K562 (cell line): ENCODE data around the gene SRRT. TPM values are rescaled to one million over a fixed set of nuclear protein-coding genes. Genes with fewer than 3 reads are reported as not detected.

Source experiments
- CEBPB ChIP-seq: fragments of 450-650 bp; IDR thresholded peaks from 2 replicates; pipeline ENCODE4 v1.6.1; 2016; ENCODE audit warnings: missing genetic modification characterization, missing compliant biosample characterization
- FOXA1 ChIP-seq: fragments of 450-650 bp; IDR thresholded peaks from 2 replicates; pipeline ENCODE4 v1.6.1; 2016; ENCODE audit warnings: mild to moderate bottlenecking, borderline replicate concordance
- NCOA4 ChIP-seq: fragments of 450-650 bp; IDR thresholded peaks from 2 replicates; pipeline ENCODE4 v1.6.1; 2018; ENCODE audit warnings: mild to moderate bottlenecking; ENCODE audit not compliant: partially characterized antibody
- NR2C2 ChIP-seq, 2 experiments: fragments of 200-800 bp in 1 of 2; sonication (Bioruptor generic) in 1 of 2; sonication (generic) in 1 of 2; formaldehyde crosslinking in 1 of 2; IDR thresholded peaks; 2 replicates each; pipeline versions ENCODE4 v1.6.1 to v1.8.0; 2016 to 2022; ENCODE audit warnings: mild to moderate bottlenecking in 1 of 2, missing compliant biosample characterization in 1 of 2, missing genetic modification characterization in 1 of 2, missing genetic modification reagents in 1 of 2
- NR4A1 ChIP-seq, 2 experiments: fragments of 250-450 bp in 1 of 2; fragments of 450-650 bp in 1 of 2; sonication (Bioruptor Pico) in 1 of 2; IDR thresholded peaks; 2 replicates each; pipeline versions ENCODE4 v1.4.0 to v1.6.1; 2016 to 2020; ENCODE audit warnings: mild to moderate bottlenecking in 2 of 2, missing compliant biosample characterization in 1 of 2, missing genetic modification characterization in 1 of 2, moderate library complexity in 1 of 2
- ZNF24 ChIP-seq: fragments of 450-650 bp; IDR thresholded peaks from 2 replicates; pipeline ENCODE4 v1.6.1; 2016
- ZNF695 ChIP-seq: fragments of 450-650 bp; formaldehyde crosslinking; IDR thresholded peaks from 2 replicates; pipeline ENCODE4 v1.4.0; 2020; ENCODE audit warnings: mild to moderate bottlenecking, moderate library complexity
- polyA plus RNA-seq, 8 experiments: library from polyadenylated mRNA; depleted of rRNA in 4 of 8; stranded (reverse) in 5 of 8; unstranded in 3 of 8; fragments of >200 nt; fragmentation: Nextera tagmentation in 2 of 8; fragmentation: Illumina TruSeq in 1 of 8; extraction: Ambion mirVana in 2 of 8; extraction: Trizol in 1 of 8; gene quantifications; 2 replicates each; pipeline versions ENCODE4 v1.2.1 to v1.2.3, GENCODE V29; 2011 to 2014; ENCODE audit warnings: inconsistent platforms in 1 of 8, missing spikeins in 1 of 8
- total RNA-seq, 7 experiments: library from RNA; depleted of rRNA in 6 of 7; stranded (reverse); fragments of >200 nt in 6 of 7; fragmentation: Illumina TruSeq in 2 of 7; extraction: Trizol in 2 of 7; gene quantifications; 2 replicates each; pipeline versions ENCODE4 v1.2.1 to v1.2.3, GENCODE V29; 2011 to 2021; ENCODE audit warnings: low replicate concordance in 1 of 7
- TF ChIP-seq, protein P1 (sequence below): fragments of 200-600 bp; sonication (generic); IDR thresholded peaks from one replicate; pipeline ENCODE4 v1.6.1; 2012; ENCODE audit warnings: mild to moderate bottlenecking, low read depth, low read length, inconsistent platforms
- TF ChIP-seq, protein P2 (sequence below): fragments of 250-450 bp; sonication (Bioruptor Pico); IDR thresholded peaks from 2 replicates; pipeline ENCODE4 v1.6.1; 2021; ENCODE audit warnings: mild to moderate bottlenecking
- TF ChIP-seq, protein P3 (sequence below), 2 experiments: fragments of 450-650 bp in 1 of 2; sonication (generic) in 1 of 2; formaldehyde crosslinking in 1 of 2; IDR thresholded peaks in 1 of 2; conservative IDR thresholded peaks in 1 of 2; 2 replicates each; pipeline versions ENCODE4 v1.6.1 to v1.8.1; 2016 to 2023; ENCODE audit warnings: mild to moderate bottlenecking in 2 of 2, moderate library complexity in 2 of 2, inconsistent platforms in 1 of 2, missing genetic modification reagents in 1 of 2
- TF ChIP-seq, protein P4 (sequence below): fragments of 450-650 bp; IDR thresholded peaks from 2 replicates; pipeline ENCODE4 v1.6.1; 2018; ENCODE audit warnings: mild to moderate bottlenecking, low read depth; ENCODE audit not compliant: partially characterized antibody

Gene SRRT
- total and polyA plus RNA-seq, 9 of the 15 experiments (the other 6 are each of a cell fraction or from before 2014, with no cell fraction given) = 10.3 to 263 (median 84.4) TPM

DNA sequence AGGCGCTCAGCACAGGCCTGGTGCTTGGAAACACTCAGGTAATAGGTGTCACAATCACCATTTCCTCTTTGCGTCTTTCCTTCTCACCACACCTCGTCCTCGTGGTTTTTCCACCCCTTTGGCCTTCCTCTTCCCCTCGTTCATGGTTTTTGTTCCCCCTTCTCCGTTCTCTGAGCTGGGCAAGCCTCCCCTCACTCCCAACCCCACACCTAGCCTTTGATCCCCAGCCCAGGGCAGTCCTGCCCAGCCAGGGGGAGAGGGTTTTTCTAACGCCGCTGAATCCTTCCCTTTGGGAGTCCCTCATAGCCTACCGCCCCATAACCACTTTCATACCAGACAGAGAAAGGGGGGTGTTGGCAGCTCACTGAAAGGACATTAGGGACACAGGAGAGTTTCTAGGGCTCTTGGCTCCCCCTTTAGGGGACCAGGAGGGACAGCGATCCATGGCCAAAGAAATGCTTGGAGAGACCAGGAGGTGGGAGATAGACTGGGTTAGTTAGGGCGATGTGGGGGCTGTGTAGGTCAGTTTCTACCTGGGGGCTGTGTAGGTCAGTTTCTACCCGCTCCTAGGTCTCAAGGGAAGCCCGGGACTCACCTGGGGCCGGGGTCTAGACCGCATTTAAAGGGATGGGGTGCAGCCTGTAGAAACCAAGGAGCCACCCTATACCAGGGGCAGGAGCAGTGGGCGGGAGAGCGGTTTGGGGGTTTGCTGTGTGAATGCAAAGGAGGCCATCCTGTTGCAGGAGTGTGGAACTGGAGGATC, 49.0 kb upstream of the SRRT start (continued):
- TF ChIP-seq, protein P1, sequence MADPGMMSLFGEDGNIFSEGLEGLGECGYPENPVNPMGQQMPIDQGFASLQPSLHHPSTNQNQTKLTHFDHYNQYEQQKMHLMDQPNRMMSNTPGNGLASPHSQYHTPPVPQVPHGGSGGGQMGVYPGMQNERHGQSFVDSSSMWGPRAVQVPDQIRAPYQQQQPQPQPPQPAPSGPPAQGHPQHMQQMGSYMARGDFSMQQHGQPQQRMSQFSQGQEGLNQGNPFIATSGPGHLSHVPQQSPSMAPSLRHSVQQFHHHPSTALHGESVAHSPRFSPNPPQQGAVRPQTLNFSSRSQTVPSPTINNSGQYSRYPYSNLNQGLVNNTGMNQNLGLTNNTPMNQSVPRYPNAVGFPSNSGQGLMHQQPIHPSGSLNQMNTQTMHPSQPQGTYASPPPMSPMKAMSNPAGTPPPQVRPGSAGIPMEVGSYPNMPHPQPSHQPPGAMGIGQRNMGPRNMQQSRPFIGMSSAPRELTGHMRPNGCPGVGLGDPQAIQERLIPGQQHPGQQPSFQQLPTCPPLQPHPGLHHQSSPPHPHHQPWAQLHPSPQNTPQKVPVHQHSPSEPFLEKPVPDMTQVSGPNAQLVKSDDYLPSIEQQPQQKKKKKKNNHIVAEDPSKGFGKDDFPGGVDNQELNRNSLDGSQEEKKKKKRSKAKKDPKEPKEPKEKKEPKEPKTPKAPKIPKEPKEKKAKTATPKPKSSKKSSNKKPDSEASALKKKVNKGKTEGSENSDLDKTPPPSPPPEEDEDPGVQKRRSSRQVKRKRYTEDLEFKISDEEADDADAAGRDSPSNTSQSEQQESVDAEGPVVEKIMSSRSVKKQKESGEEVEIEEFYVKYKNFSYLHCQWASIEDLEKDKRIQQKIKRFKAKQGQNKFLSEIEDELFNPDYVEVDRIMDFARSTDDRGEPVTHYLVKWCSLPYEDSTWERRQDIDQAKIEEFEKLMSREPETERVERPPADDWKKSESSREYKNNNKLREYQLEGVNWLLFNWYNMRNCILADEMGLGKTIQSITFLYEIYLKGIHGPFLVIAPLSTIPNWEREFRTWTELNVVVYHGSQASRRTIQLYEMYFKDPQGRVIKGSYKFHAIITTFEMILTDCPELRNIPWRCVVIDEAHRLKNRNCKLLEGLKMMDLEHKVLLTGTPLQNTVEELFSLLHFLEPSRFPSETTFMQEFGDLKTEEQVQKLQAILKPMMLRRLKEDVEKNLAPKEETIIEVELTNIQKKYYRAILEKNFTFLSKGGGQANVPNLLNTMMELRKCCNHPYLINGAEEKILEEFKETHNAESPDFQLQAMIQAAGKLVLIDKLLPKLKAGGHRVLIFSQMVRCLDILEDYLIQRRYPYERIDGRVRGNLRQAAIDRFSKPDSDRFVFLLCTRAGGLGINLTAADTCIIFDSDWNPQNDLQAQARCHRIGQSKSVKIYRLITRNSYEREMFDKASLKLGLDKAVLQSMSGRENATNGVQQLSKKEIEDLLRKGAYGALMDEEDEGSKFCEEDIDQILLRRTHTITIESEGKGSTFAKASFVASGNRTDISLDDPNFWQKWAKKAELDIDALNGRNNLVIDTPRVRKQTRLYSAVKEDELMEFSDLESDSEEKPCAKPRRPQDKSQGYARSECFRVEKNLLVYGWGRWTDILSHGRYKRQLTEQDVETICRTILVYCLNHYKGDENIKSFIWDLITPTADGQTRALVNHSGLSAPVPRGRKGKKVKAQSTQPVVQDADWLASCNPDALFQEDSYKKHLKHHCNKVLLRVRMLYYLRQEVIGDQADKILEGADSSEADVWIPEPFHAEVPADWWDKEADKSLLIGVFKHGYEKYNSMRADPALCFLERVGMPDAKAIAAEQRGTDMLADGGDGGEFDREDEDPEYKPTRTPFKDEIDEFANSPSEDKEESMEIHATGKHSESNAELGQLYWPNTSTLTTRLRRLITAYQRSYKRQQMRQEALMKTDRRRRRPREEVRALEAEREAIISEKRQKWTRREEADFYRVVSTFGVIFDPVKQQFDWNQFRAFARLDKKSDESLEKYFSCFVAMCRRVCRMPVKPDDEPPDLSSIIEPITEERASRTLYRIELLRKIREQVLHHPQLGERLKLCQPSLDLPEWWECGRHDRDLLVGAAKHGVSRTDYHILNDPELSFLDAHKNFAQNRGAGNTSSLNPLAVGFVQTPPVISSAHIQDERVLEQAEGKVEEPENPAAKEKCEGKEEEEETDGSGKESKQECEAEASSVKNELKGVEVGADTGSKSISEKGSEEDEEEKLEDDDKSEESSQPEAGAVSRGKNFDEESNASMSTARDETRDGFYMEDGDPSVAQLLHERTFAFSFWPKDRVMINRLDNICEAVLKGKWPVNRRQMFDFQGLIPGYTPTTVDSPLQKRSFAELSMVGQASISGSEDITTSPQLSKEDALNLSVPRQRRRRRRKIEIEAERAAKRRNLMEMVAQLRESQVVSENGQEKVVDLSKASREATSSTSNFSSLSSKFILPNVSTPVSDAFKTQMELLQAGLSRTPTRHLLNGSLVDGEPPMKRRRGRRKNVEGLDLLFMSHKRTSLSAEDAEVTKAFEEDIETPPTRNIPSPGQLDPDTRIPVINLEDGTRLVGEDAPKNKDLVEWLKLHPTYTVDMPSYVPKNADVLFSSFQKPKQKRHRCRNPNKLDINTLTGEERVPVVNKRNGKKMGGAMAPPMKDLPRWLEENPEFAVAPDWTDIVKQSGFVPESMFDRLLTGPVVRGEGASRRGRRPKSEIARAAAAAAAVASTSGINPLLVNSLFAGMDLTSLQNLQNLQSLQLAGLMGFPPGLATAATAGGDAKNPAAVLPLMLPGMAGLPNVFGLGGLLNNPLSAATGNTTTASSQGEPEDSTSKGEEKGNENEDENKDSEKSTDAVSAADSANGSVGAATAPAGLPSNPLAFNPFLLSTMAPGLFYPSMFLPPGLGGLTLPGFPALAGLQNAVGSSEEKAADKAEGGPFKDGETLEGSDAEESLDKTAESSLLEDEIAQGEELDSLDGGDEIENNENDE = no peak
- TF ChIP-seq NR4A1 (CRISPR knock-in tag; IDR thresholded peaks at IDR 0.05) (no peak), NR4A1 (tag; IDR thresholded peaks at IDR 0.05) (no peak), CEBPB (tag) (0 out of 2 replicates have a peak, but pooled peaks have one; percentile 14), ZNF24 (no peak), NR2C2 (CRISPR knock-in tag; IDR thresholded peaks at IDR 0.05) (no peak), NR2C2 (tag; IDR thresholded peaks at IDR 0.05) (no peak), FOXA1 (no peak), ZNF695 (no peak), NCOA4 (no peak)
- TF ChIP-seq, protein P2, sequence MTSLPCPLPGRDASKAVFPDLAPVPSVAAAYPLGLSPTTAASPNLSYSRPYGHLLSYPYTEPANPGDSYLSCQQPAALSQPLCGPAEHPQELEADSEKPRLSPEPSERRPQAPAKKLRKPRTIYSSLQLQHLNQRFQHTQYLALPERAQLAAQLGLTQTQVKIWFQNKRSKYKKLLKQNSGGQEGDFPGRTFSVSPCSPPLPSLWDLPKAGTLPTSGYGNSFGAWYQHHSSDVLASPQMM (CRISPR knock-in tag) = no peak
- TF ChIP-seq, protein P3, sequence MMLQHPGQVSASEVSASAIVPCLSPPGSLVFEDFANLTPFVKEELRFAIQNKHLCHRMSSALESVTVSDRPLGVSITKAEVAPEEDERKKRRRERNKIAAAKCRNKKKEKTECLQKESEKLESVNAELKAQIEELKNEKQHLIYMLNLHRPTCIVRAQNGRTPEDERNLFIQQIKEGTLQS (IDR thresholded peaks at IDR 0.05) = no peak
- TF ChIP-seq, protein P3 (CRISPR knock-in tag; conservative IDR thresholded peaks at IDR 0.05) = no peak
- TF ChIP-seq, protein P4, sequence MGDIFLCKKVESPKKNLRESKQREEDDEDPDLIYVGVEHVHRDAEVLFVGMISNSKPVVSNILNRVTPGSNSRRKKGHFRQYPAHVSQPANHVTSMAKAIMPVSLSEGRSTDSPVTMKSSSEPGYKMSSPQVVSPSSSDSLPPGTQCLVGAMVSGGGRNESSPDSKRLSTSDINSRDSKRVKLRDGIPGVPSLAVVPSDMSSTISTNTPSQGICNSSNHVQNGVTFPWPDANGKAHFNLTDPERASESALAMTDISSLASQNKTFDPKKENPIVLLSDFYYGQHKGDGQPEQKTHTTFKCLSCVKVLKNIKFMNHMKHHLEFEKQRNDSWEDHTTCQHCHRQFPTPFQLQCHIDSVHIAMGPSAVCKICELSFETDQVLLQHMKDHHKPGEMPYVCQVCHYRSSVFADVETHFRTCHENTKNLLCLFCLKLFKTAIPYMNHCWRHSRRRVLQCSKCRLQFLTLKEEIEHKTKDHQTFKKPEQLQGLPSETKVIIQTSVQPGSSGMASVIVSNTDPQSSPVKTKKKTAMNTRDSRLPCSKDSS = no peak
